A549 (cell line): ENCODE data around the gene PKD1. TPM values are rescaled to one million over a fixed set of nuclear protein-coding genes. Genes with fewer than 3 reads are reported as not detected.
"Not testable (repeated sequence)": the region's sequence is repeated elsewhere in the genome, so short reads cannot be mapped to it uniquely, and the experiment has no call there.

Source experiments
- ATAC-seq, 2 experiments: fragments of 200-7000 bp in 1 of 2; fragments of >200 bp in 1 of 2; cut with Nextera tagmentation in 1 of 2; cut with Tn5 transposase in 1 of 2; 3 replicates each; pipeline versions ENCODE4 v1.8.0 to v1.9.1; 2018 to 2020; ENCODE audit warnings: mild to moderate bottlenecking in 1 of 2, moderate library complexity in 1 of 2
- CTCF ChIA-PET: fragments of 300-600 bp; sonication (Branson Sonifier 250); formaldehyde crosslinking; extraction: SDS; loops from one replicate; lab custom pipeline; 2021; ENCODE audit warnings: antibody characterized with exemption, inconsistent platforms; lab: Yijun Ruan, JAX
- POLR2A ChIA-PET: fragments of 350-600 bp; formaldehyde crosslinking; extraction: SDS; loops from one replicate; lab custom pipeline; 2021; ENCODE audit warnings: antibody characterized with exemption, inconsistent platforms; lab: Yijun Ruan, JAX
- DNase-seq, 2 experiments: peaks; one replicate each; pipeline versions ENCODE4 v3.0.0 to v3.0.0-alpha.2; 2011 to 2016; ENCODE audit warnings: low read depth in 1 of 2, low spot score in 1 of 2
- FAIRE-seq: peaks from 2 replicates; lab custom pipeline; 2011; peaks lifted over from hg19 to GRCh38; lab: Jason Lieb, UNC
- H3K27ac ChIP-seq, 2 experiments: fragments of >200 bp; sonication (Bioruptor Twin); formaldehyde crosslinking; 3 replicates each; pipeline ENCODE4 v1.5.1; 2016 to 2017
- H3K4me1 ChIP-seq: fragments of >200 bp; sonication (Bioruptor Twin); formaldehyde crosslinking; 3 replicates; pipeline ENCODE4 v1.6.1; 2016
- H3K4me2 ChIP-seq: fragments of >200 bp; sonication (Bioruptor Twin); formaldehyde crosslinking; 3 replicates; pipeline ENCODE4 v1.6.1; 2016
- H3K4me3 ChIP-seq: fragments of >200 bp; sonication (Bioruptor Twin); formaldehyde crosslinking; 3 replicates; pipeline ENCODE4 v1.5.1; 2016
- H3K9me3 ChIP-seq: fragments of >200 bp; sonication (Bioruptor Twin); formaldehyde crosslinking; 3 replicates; pipeline ENCODE4 v1.6.1; 2016
- CBX8 ChIP-seq: fragments of 200-600 bp; sonication (generic); IDR thresholded peaks from 2 replicates; pipeline ENCODE4 v1.6.1; 2016
- CHD2 ChIP-seq: fragments of 150-350 bp; IDR thresholded peaks from 2 replicates; pipeline ENCODE4 v1.6.1; 2014; ENCODE audit warnings: low read length; ENCODE audit not compliant: partially characterized antibody
- CHD4 ChIP-seq: fragments of 200-600 bp; sonication (generic); IDR thresholded peaks from 2 replicates; pipeline ENCODE4 v1.6.1; 2016; ENCODE audit warnings: antibody characterized with exemption, mild to moderate bottlenecking, borderline replicate concordance
- CTCF ChIP-seq: fragments of >200 bp; sonication (Bioruptor Twin); formaldehyde crosslinking; IDR thresholded peaks from 3 replicates; pipeline ENCODE4 v1.5.1; 2016
- EHF ChIP-seq: fragments of 250-450 bp; sonication (Bioruptor Pico); IDR thresholded peaks from 2 replicates; pipeline ENCODE4 v1.5.0; 2020; ENCODE audit warnings: mild to moderate bottlenecking
- EP300 ChIP-seq, 2 experiments: fragments of >200 bp; sonication (Bioruptor Twin); formaldehyde crosslinking; IDR thresholded peaks; 2 replicates in 1 of 2; 3 replicates in 1 of 2; pipeline ENCODE4 v1.6.1; 2016 to 2017
- ESRRA ChIP-seq: fragments of 150-350 bp; IDR thresholded peaks from 2 replicates; pipeline ENCODE4 v1.6.1; 2014; ENCODE audit warnings: mild to moderate bottlenecking, low read length, borderline replicate concordance
- HDAC2 ChIP-seq: fragments of 200-600 bp; sonication (generic); IDR thresholded peaks from 2 replicates; pipeline ENCODE4 v1.6.1; 2016
- HOXA7 ChIP-seq: fragments of 250-450 bp; sonication (Bioruptor Pico); IDR thresholded peaks from 2 replicates; pipeline ENCODE4 v1.5.0; 2020; ENCODE audit warnings: mild to moderate bottlenecking, moderate library complexity
- HOXB13 ChIP-seq: fragments of 250-450 bp; sonication (Bioruptor Pico); IDR thresholded peaks from 2 replicates; pipeline ENCODE4 v1.5.0; 2020; ENCODE audit warnings: low read depth, mild to moderate bottlenecking, moderate library complexity
- JUN ChIP-seq, 2 experiments: fragments of >200 bp; sonication (Bioruptor Twin); formaldehyde crosslinking; IDR thresholded peaks; 2 replicates in 1 of 2; 3 replicates in 1 of 2; pipeline ENCODE4 v1.6.1; 2016 to 2017
- MAFK ChIP-seq: fragments of 450-650 bp; IDR thresholded peaks from 2 replicates; pipeline ENCODE4 v1.6.1; 2014; ENCODE audit not compliant: partially characterized antibody
- MAX ChIP-seq: IDR thresholded peaks from 2 replicates; pipeline ENCODE4 v1.6.1; 2012
- NFE2L2 ChIP-seq: fragments of 150-350 bp; conservative IDR thresholded peaks from 2 replicates; pipeline ENCODE4 v1.6.1; 2014; ENCODE audit warnings: low read length
- PBX3 ChIP-seq: IDR thresholded peaks from 2 replicates; pipeline ENCODE4 v1.6.1; 2012
- RARB ChIP-seq: fragments of 250-450 bp; sonication (Bioruptor Pico); IDR thresholded peaks from 2 replicates; pipeline ENCODE4 v1.8.0; 2021; ENCODE audit warnings: mild to moderate bottlenecking, moderate library complexity
- USF2 ChIP-seq: fragments of 450-650 bp; IDR thresholded peaks from 2 replicates; pipeline ENCODE4 v1.6.1; 2014; ENCODE audit warnings: antibody characterized with exemption
- ZSCAN20 ChIP-seq: fragments of 250-450 bp; sonication (Bioruptor Pico); IDR thresholded peaks from 2 replicates; pipeline ENCODE4 v1.8.0; 2022; ENCODE audit warnings: mild to moderate bottlenecking, moderate library complexity
- WGBS: methylation state at CpG from one replicate; pipeline ENCODE4 v1.1.6; 2017; ENCODE audit errors: missing lambda C conversion rate; 5-methylcytosine and 5-hydroxymethylcytosine counted together
- polyA plus RNA-seq, 4 experiments: library from polyadenylated mRNA; depleted of rRNA in 3 of 4; stranded (reverse); fragments of >200 nt; fragmentation: RNase III in 1 of 4; extraction: RNeasy Plus Mini Kit Qiagen cat#74134 plus additional on column Dnase treatment in 1 of 4; gene quantifications; 2 replicates in 3 of 4; 3 replicates in 1 of 4; pipeline ENCODE4 v1.2.3, GENCODE V29; 2011 to 2017
- TF ChIP-seq, protein P1 (sequence below): IDR thresholded peaks from 2 replicates; pipeline ENCODE4 v1.6.1; 2012; ENCODE audit warnings: low read depth, borderline replicate concordance
- TF ChIP-seq, protein P2 (sequence below): fragments of 150-350 bp; IDR thresholded peaks from 2 replicates; pipeline ENCODE4 v1.6.1; 2014; ENCODE audit warnings: low read depth, mild to moderate bottlenecking, low read length

Gene PKD1
- polyA plus RNA-seq, 2 of the 4 experiments (the other 2 are of a cell fraction), result 11.5 to 39.2 TPM

GRCh38 chr16:2143878-2144485, 8.3 kb upstream of the PKD1 start:
- POLR2A ChIA-PET, result interaction anchor here (1.5 kb wide), 1 partner anchor 11 kb away, joined by 8 read pairs; the partner anchor contains the start of gene TRAF7
- Histone ChIP-seq H3K4me1 (peaks cover 14% of the 10 kb centered on the region), H3K4me3 (no peak overlapping the region), H3K4me2 (no peak overlapping the region), H3K9me3 (no peaks in the 10 kb centered on the region), H3K27ac (no peak overlapping the region)
- TF ChIP-seq CHD2 (no peak), EHF (CRISPR knock-in tag) (no peak), ESRRA (no peak), USF2 (no peak), HOXB13 (CRISPR knock-in tag) (no peak), JUN (IDR thresholded peaks at IDR 0.05) (no peak), CBX8 (no peak), CTCF (no peak), PBX3 (no peak), RARB (no peak), MAFK (no peak), HDAC2 (no peak), HOXA7 (CRISPR knock-in tag) (no peak), ZSCAN20 (CRISPR knock-in tag) (no peak), MAX (no peak), EP300 (IDR thresholded peaks at IDR 0.05) (no peak), CHD4 (no peak)
- TF ChIP-seq, protein P1, sequence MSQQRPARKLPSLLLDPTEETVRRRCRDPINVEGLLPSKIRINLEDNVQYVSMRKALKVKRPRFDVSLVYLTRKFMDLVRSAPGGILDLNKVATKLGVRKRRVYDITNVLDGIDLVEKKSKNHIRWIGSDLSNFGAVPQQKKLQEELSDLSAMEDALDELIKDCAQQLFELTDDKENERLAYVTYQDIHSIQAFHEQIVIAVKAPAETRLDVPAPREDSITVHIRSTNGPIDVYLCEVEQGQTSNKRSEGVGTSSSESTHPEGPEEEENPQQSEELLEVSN, result no peak
- CTCF ChIA-PET, result interaction anchor here (0.6 to 6.5 kb wide), 6 partner anchors 88 to 140 kb away, joined by 3 to 52 read pairs (median 4); no protein-coding TSS in a partner anchor
- DNase-seq, result no peak
- ATAC-seq, result no peak
- no peak for FAIRE-seq
- 78% methylated on average over 11 of the region's 17 CpGs for WGBS

- no peak overlapping the region for H3K27ac ChIP-seq
- no peak for FAIRE-seq
Measured at GRCh38 chr16:2142942-2143877, 7.5 kb upstream of the PKD1 start.

DNA sequence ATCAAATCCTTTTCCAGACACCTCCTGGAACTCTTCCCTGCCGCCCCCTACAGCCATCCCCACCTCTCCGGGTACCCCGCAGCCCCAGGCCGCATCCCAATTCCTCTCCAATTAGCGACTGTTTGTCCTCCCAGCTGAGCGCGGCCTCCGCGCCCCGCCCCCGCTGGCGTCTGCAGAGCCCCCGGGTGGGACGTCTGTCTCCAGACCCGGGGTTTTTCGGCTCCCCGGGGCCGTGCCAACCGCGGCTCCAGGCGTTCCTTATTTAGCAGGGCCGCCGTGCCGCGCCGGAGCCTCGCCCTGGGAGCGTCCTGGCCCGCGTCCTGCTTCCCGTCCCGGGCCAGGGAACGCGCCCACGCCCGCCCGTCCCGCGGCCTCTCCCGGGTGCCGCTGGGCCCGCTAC, 627 bp downstream of the PKD1 start:
- POLR2A ChIA-PET, FAIRE-seq, CTCF ChIA-PET, H3K9me3 ChIP-seq, DNase-seq, ATAC-seq, H3K4me1 ChIP-seq: not testable (repeated sequence)
- peak overlapping the region; percentile 82 to 96 for H3K27ac ChIP-seq
- 2% methylated on average over 6 of the region's 42 CpGs for WGBS
- peak overlapping the region; percentile 74 for H3K4me3 ChIP-seq
- peak overlapping the region; percentile 67 for H3K4me2 ChIP-seq

More at GRCh38 chr16:2142942-2143877, 7.5 kb upstream of the PKD1 start:
- no peak overlapping the region for H3K4me3 ChIP-seq
- no peaks in the 10 kb centered on the region for H3K9me3 ChIP-seq
- peaks cover 10% of the 10 kb centered on the region for H3K4me1 ChIP-seq
- CTCF ChIA-PET, result interaction anchor here (0.6 to 6.5 kb wide), 6 partner anchors 87 to 139 kb away, joined by 3 to 52 read pairs (median 4); no protein-coding TSS in a partner anchor
- POLR2A ChIA-PET, result interaction anchor here (1.5 kb wide), 1 partner anchor 12 kb away, joined by 8 read pairs; the partner anchor contains the start of gene TRAF7
- DNase-seq, result no peak
- 84% methylated on average over 27 of the region's 31 CpGs for WGBS
- no peak for ATAC-seq
- TF ChIP-seq NFE2L2, result no peak
- TF ChIP-seq HOXB13 (CRISPR knock-in tag), result no peak
- TF ChIP-seq, protein P2, sequence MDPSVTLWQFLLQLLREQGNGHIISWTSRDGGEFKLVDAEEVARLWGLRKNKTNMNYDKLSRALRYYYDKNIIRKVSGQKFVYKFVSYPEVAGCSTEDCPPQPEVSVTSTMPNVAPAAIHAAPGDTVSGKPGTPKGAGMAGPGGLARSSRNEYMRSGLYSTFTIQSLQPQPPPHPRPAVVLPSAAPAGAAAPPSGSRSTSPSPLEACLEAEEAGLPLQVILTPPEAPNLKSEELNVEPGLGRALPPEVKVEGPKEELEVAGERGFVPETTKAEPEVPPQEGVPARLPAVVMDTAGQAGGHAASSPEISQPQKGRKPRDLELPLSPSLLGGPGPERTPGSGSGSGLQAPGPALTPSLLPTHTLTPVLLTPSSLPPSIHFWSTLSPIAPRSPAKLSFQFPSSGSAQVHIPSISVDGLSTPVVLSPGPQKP, result no peak
- TF ChIP-seq, all 56 proteins: peak for 0
- no peak overlapping the region for H3K4me2 ChIP-seq

GRCh38 chr16:2133797-2134196, 1.9 kb downstream of the PKD1 start:
- H3K4me1 ChIP-seq, DNase-seq, H3K9me3 ChIP-seq, POLR2A ChIA-PET, CTCF ChIA-PET, H3K4me3 ChIP-seq, ATAC-seq, FAIRE-seq: not testable (repeated sequence)
- peak overlapping the region in 1 of 2 experiments; percentile 60; a peak in 1 of 6 replicates for H3K27ac ChIP-seq
- peak overlapping the region; percentile 44; the same call in 2 of the 3 replicates for H3K4me2 ChIP-seq
- no CpG with 5 or more reads among the region's 12 CpGs for WGBS
